Activated naive CD8-positive, alpha-beta T cell treated with anti-CD3 and anti-CD28 coated beads, Interleukin-2, amount 10 ng/mL, durations not matched to agents 7 days and 5 days (primary cell): ENCODE results near the gene ELMO1. TPM values are rescaled to one million over a fixed set of nuclear protein-coding genes. Genes with fewer than 3 reads are reported as not detected.

ENCODE experiments used
- ATAC-seq: fragments of 150-1000 bp; cut with Tn5 transposase; one replicate; pipeline ENCODE4 v1.10.0; 2021; ENCODE audit warnings: low read depth, moderate library complexity
- POLR2A ChIA-PET: fragments of 350-600 bp; sonication (Branson Sonifier 250); formaldehyde crosslinking; loops from one replicate; lab custom pipeline; 2021; ENCODE audit warnings: antibody characterized with exemption; lab: Charles Lee
- DNase-seq: peaks from one replicate; pipeline ENCODE4 v3.0.0; 2021
- H3K27ac Mint-ChIP-seq: one replicate; pipeline ENCODE4 v1.8.0; 2022; ENCODE audit warnings: mild to moderate bottlenecking, mixed read lengths
- H3K27me3 Mint-ChIP-seq: one replicate; pipeline ENCODE4 v1.8.0; 2022; ENCODE audit warnings: mild to moderate bottlenecking, moderate library complexity, mixed read lengths
- H3K36me3 Mint-ChIP-seq: one replicate; pipeline ENCODE4 v1.8.0; 2021; ENCODE audit warnings: mild to moderate bottlenecking, mixed read lengths
- H3K4me1 Mint-ChIP-seq: one replicate; pipeline ENCODE4 v1.8.0; 2021; ENCODE audit warnings: mixed read lengths
- H3K4me3 Mint-ChIP-seq: one replicate; pipeline ENCODE4 v1.8.0; 2022; ENCODE audit warnings: mild to moderate bottlenecking, moderate library complexity, mixed read lengths
- H3K9me3 Mint-ChIP-seq: one replicate; pipeline ENCODE4 v1.8.0; 2021; ENCODE audit warnings: mixed read lengths
- total RNA-seq, 2 experiments: library from RNA; stranded (reverse); gene quantifications; one replicate each; pipeline ENCODE4 v1.2.3, GENCODE V29; 2021

ELMO1 gene
- total RNA-seq, 2 experiments from 2014 or later, result 73.4 to 78.6 TPM

GRCh38 chr7:36896418-36896817, 552.2 kb downstream of the ELMO1 start:
- H3K36me3 Mint-ChIP-seq, result peaks cover 56% of the 10 kb centered on the region
- POLR2A ChIA-PET, result no interaction called here
- no peak overlapping the region for H3K27ac Mint-ChIP-seq
- peaks cover 13% of the 10 kb centered on the region for H3K4me1 Mint-ChIP-seq
- ATAC-seq, result no peak
- no peak overlapping the region for H3K4me3 Mint-ChIP-seq
- H3K9me3 Mint-ChIP-seq, result peaks cover 2% of the 10 kb centered on the region
- DNase-seq, result no peak
- H3K27me3 Mint-ChIP-seq, result no peaks in the 10 kb centered on the region

- H3K4me1 Mint-ChIP-seq, result peaks cover 13% of the 10 kb centered on the region
- no peak overlapping the region for H3K4me3 Mint-ChIP-seq
- no peak for ATAC-seq
- H3K27ac Mint-ChIP-seq, result no peak overlapping the region
- DNase-seq, result no peak
- H3K36me3 Mint-ChIP-seq, result peaks cover 60% of the 10 kb centered on the region
- H3K27me3 Mint-ChIP-seq, result no peaks in the 10 kb centered on the region
- H3K9me3 Mint-ChIP-seq, result no peaks in the 10 kb centered on the region
- POLR2A ChIA-PET, result no interaction called here
Observed at GRCh38 chr7:36895192-36895591, 553.5 kb downstream of the ELMO1 start.

- Mint-ChIP-seq H3K27ac (peak overlapping the region; percentile 24), H3K36me3 (peaks cover 59% of the 10 kb centered on the region), H3K27me3 (no peaks in the 10 kb centered on the region), H3K4me3 (peak overlapping the region; percentile 24), H3K9me3 (no peaks in the 10 kb centered on the region), H3K4me1 (peaks cover 13% of the 10 kb centered on the region)
- DNase-seq (no peak), ATAC-seq (peak; percentile 85)
- POLR2A ChIA-PET, result no interaction called here
Observed at GRCh38 chr7:36894190-36894589, 554.5 kb downstream of the ELMO1 start.

- DNase-seq, result no peak
- Mint-ChIP-seq H3K4me3 (no peak overlapping the region), H3K36me3 (peaks cover 61% of the 10 kb centered on the region), H3K27ac (no peak overlapping the region), H3K4me1 (peaks cover 9% of the 10 kb centered on the region), H3K9me3 (no peaks in the 10 kb centered on the region), H3K27me3 (no peaks in the 10 kb centered on the region)
- ATAC-seq, result no peak
- POLR2A ChIA-PET, result no interaction called here
Observed at GRCh38 chr7:36889182-36889581, 559.5 kb downstream of the ELMO1 start.

GRCh38 chr7:36887969-36888368, 560.7 kb downstream of the ELMO1 start:
- peaks cover 1% of the 10 kb centered on the region for H3K9me3 Mint-ChIP-seq
- DNase-seq, result no peak
- POLR2A ChIA-PET, result no interaction called here
- H3K27ac Mint-ChIP-seq, result no peak overlapping the region
- no peak overlapping the region for H3K4me3 Mint-ChIP-seq
- H3K36me3 Mint-ChIP-seq, result peaks cover 60% of the 10 kb centered on the region
- no peak for ATAC-seq
- peaks cover 6% of the 10 kb centered on the region for H3K4me1 Mint-ChIP-seq
- H3K27me3 Mint-ChIP-seq, result no peaks in the 10 kb centered on the region

GRCh38 chr7:36887233-36887632, 561.4 kb downstream of the ELMO1 start:
- DNase-seq (no peak), ATAC-seq (no peak)
- Mint-ChIP-seq H3K27me3 (no peaks in the 10 kb centered on the region), H3K4me3 (no peak overlapping the region), H3K4me1 (peaks cover 6% of the 10 kb centered on the region), H3K9me3 (peaks cover 1% of the 10 kb centered on the region), H3K36me3 (peaks cover 58% of the 10 kb centered on the region), H3K27ac (no peak overlapping the region)
- POLR2A ChIA-PET, result no interaction called here

- H3K36me3 Mint-ChIP-seq, result peaks cover 60% of the 10 kb centered on the region
- H3K27ac Mint-ChIP-seq, result no peak overlapping the region
- ATAC-seq, result no peak
- no peaks in the 10 kb centered on the region for H3K27me3 Mint-ChIP-seq
- DNase-seq, result no peak
- POLR2A ChIA-PET, result interaction anchor here (0.7 kb wide), 2 partner anchors 21 to 44 kb away, joined by 3 to 4 read pairs; no protein-coding TSS in a partner anchor
- H3K9me3 Mint-ChIP-seq, result peaks cover 1% of the 10 kb centered on the region
- H3K4me3 Mint-ChIP-seq, result no peak overlapping the region
- peaks cover 6% of the 10 kb centered on the region for H3K4me1 Mint-ChIP-seq
Observed at GRCh38 chr7:36884910-36885309, 563.8 kb downstream of the ELMO1 start.

- peaks cover 61% of the 10 kb centered on the region for H3K36me3 Mint-ChIP-seq
- DNase-seq (no peak), ATAC-seq (no peak)
Observed at GRCh38 chr7:36884351-36884750, 564.3 kb downstream of the ELMO1 start.

GRCh38 chr7:36881233-36881874, 567.3 kb downstream of the ELMO1 start:
- POLR2A ChIA-PET, result no interaction called here
- no peaks in the 10 kb centered on the region for H3K27me3 Mint-ChIP-seq
- no peak overlapping the region for H3K27ac Mint-ChIP-seq
- peaks cover 1% of the 10 kb centered on the region for H3K9me3 Mint-ChIP-seq
- peaks cover 7% of the 10 kb centered on the region for H3K4me1 Mint-ChIP-seq
- no peak for ATAC-seq
- DNase-seq, result no peak
- no peak overlapping the region for H3K4me3 Mint-ChIP-seq
- H3K36me3 Mint-ChIP-seq, result peaks cover 63% of the 10 kb centered on the region

More at GRCh38 chr7:36884351-36884750, 564.3 kb downstream of the ELMO1 start:
- Mint-ChIP-seq H3K9me3 (peaks cover 1% of the 10 kb centered on the region), H3K27me3 (no peaks in the 10 kb centered on the region), H3K4me1 (peaks cover 6% of the 10 kb centered on the region), H3K4me3 (no peak overlapping the region), H3K27ac (no peak overlapping the region)
- POLR2A ChIA-PET, result interaction anchor here (0.7 kb wide), 2 partner anchors 21 to 44 kb away, joined by 3 to 4 read pairs; no protein-coding TSS in a partner anchor

- Mint-ChIP-seq H3K36me3 (peaks cover 57% of the 10 kb centered on the region), H3K4me3 (no peak overlapping the region), H3K9me3 (peaks cover 1% of the 10 kb centered on the region), H3K27me3 (no peaks in the 10 kb centered on the region), H3K4me1 (peaks cover 7% of the 10 kb centered on the region), H3K27ac (no peak overlapping the region)
- POLR2A ChIA-PET, result no interaction called here
- no peak for DNase-seq
- no peak for ATAC-seq
Observed at GRCh38 chr7:36880108-36880507, 568.6 kb downstream of the ELMO1 start.

GRCh38 chr7:36879021-36879420, 569.6 kb downstream of the ELMO1 start:
- DNase-seq, result no peak
- ATAC-seq, result no peak
- Mint-ChIP-seq H3K9me3 (peaks cover 1% of the 10 kb centered on the region), H3K36me3 (peaks cover 56% of the 10 kb centered on the region), H3K27me3 (no peaks in the 10 kb centered on the region), H3K27ac (no peak overlapping the region), H3K4me1 (peaks cover 8% of the 10 kb centered on the region), H3K4me3 (no peak overlapping the region)
- POLR2A ChIA-PET, result no interaction called here

GRCh38 chr7:36878288-36878687, 570.4 kb downstream of the ELMO1 start:
- H3K4me3 Mint-ChIP-seq, result no peak overlapping the region
- peaks cover 49% of the 10 kb centered on the region for H3K36me3 Mint-ChIP-seq
- no peak overlapping the region for H3K27ac Mint-ChIP-seq
- DNase-seq, result no peak
- peaks cover 6% of the 10 kb centered on the region for H3K4me1 Mint-ChIP-seq
- no peaks in the 10 kb centered on the region for H3K27me3 Mint-ChIP-seq
- ATAC-seq, result no peak
- POLR2A ChIA-PET, result no interaction called here
- H3K9me3 Mint-ChIP-seq, result peaks cover under 1% of the 10 kb centered on the region

- Mint-ChIP-seq H3K36me3 (peaks cover 54% of the 10 kb centered on the region), H3K27ac (no peak overlapping the region), H3K9me3 (peaks cover 5% of the 10 kb centered on the region), H3K27me3 (no peaks in the 10 kb centered on the region), H3K4me3 (no peak overlapping the region), H3K4me1 (peaks cover 14% of the 10 kb centered on the region)
- POLR2A ChIA-PET, result no interaction called here
- ATAC-seq (no peak), DNase-seq (no peak)
Observed at GRCh38 chr7:36875794-36876193, 572.9 kb downstream of the ELMO1 start.

- ATAC-seq (no peak), DNase-seq (no peak)
- Mint-ChIP-seq H3K36me3 (peaks cover 53% of the 10 kb centered on the region), H3K4me3 (no peak overlapping the region), H3K9me3 (peaks cover 5% of the 10 kb centered on the region), H3K4me1 (peaks cover 16% of the 10 kb centered on the region), H3K27ac (no peak overlapping the region), H3K27me3 (no peaks in the 10 kb centered on the region)
- POLR2A ChIA-PET, result no interaction called here
Observed at GRCh38 chr7:36874041-36874440, 574.6 kb downstream of the ELMO1 start.
